Activated naive CD4-positive, alpha-beta T cell treated with anti-CD3 and anti-CD28 coated beads, Interleukin-2, amount 10 ng/mL, durations not matched to agents 7 days and 5 days (primary cell): ENCODE measurements around the gene TRMT1.
"Not testable (repeated sequence)": the region's sequence is repeated elsewhere in the genome, so short reads cannot be mapped to it uniquely, and the experiment has no call there.

Source experiments
- CTCF ChIA-PET: fragments of 350-600 bp; sonication (Branson Sonifier 250); formaldehyde crosslinking; loops from one replicate; lab custom pipeline; 2021; ENCODE audit warnings: antibody characterized with exemption; lab: Charles Lee
- DNase-seq: peaks from one replicate; pipeline ENCODE4 v3.0.0-alpha.2; 2020
- H3K27ac Mint-ChIP-seq: one replicate; pipeline ENCODE4 v1.8.0; 2021; ENCODE audit warnings: mild to moderate bottlenecking, moderate library complexity, mixed read lengths
- H3K27me3 Mint-ChIP-seq: one replicate; pipeline ENCODE4 v1.8.0; 2021; ENCODE audit warnings: mild to moderate bottlenecking, mixed read lengths
- H3K36me3 Mint-ChIP-seq: one replicate; pipeline ENCODE4 v1.8.0; 2021; ENCODE audit warnings: mixed read lengths
- H3K4me1 Mint-ChIP-seq: one replicate; pipeline ENCODE4 v1.8.0; 2021; ENCODE audit warnings: mixed read lengths
- H3K4me3 Mint-ChIP-seq: one replicate; pipeline ENCODE4 v1.8.0; 2021; ENCODE audit warnings: mild to moderate bottlenecking, moderate library complexity, mixed read lengths
- H3K9me3 Mint-ChIP-seq: one replicate; pipeline ENCODE4 v1.8.0; 2021; ENCODE audit warnings: mixed read lengths

The TRMT1 gene

DNA sequence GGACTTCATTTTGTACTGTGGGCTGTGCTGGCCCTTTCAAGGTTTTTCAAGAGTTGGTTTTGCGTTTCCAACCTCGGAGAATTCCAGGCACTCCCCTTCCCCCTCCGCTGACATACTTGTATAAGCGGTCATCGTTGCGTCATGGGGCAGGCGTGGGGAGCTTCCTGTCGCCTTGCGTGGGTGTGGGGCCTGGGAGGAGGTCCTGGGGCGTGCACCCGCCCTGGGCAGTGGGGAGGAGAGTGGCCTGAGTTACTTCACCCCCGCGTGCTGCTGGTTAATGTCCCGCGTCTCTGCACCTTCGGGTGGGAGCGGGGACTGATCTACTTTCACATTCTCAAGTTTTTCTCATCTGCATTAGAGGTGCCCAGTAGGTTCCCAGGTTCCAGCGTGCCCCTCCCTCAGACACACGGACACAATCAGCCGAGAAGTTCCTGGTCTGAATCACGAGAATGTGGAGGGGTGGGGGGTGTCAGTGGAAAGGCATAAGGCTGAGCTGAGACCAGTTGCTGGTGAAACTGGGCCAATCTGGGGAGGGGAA lies 37.8 kb upstream of the TRMT1 start:
- DNase-seq, result peak; percentile 73
- H3K9me3 Mint-ChIP-seq, result no peaks in the 10 kb centered on the region
- H3K27me3 Mint-ChIP-seq, result peaks cover 15% of the 10 kb centered on the region
- peak overlapping the region; percentile 99 for H3K27ac Mint-ChIP-seq
- peaks cover 43% of the 10 kb centered on the region for H3K4me1 Mint-ChIP-seq
- H3K36me3 Mint-ChIP-seq, result peaks cover 42% of the 10 kb centered on the region
- CTCF ChIA-PET, result interaction anchor here (1.0 to 1.6 kb wide), 4 partner anchors 9 to 177 kb away, joined by 3 to 9 read pairs (median 6); no protein-coding TSS in a partner anchor
- H3K4me3 Mint-ChIP-seq, result peak overlapping the region; percentile 99

DNA sequence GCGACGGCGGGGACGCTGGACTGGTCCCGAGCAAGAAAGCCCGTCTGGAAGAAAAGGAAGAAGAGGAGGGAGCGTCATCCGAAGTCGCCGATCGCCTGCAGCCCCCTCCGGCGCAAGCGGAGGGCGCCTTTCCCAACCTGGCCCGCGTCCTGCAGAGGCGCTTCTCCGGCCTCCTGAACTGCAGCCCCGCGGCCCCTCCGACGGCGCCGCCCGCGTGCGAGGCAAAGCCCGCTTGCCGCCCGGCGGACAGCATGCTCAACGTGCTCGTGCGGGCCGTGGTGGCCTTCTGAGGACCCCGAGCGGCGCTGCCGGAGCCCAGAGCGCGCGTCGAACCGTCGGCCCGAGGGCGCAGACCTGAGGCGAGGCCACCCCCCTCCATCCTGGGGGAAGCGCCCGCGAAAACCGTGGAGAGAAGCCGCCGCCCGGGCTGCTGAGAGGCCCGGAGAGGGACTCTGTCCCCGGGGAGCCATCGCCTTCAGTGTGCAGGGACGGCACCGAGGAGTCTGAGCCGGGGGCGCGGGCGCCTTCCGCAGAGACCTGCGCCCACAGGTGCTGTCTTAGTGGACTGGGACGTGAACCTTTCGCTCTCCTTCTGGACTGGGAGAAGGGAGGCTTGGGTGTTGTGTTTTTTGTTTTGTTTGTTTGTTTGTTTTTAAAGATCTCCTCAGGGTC lies 37.2 kb upstream of the TRMT1 start:
- CTCF ChIA-PET, result interaction anchor here (1.0 to 2.0 kb wide), 3 partner anchors 15 to 59 kb away, joined by 3 to 7 read pairs (median 3); no protein-coding TSS in a partner anchor
- H3K27ac Mint-ChIP-seq, result peak overlapping the region; percentile 99
- peaks cover 42% of the 10 kb centered on the region for H3K36me3 Mint-ChIP-seq

DNA sequence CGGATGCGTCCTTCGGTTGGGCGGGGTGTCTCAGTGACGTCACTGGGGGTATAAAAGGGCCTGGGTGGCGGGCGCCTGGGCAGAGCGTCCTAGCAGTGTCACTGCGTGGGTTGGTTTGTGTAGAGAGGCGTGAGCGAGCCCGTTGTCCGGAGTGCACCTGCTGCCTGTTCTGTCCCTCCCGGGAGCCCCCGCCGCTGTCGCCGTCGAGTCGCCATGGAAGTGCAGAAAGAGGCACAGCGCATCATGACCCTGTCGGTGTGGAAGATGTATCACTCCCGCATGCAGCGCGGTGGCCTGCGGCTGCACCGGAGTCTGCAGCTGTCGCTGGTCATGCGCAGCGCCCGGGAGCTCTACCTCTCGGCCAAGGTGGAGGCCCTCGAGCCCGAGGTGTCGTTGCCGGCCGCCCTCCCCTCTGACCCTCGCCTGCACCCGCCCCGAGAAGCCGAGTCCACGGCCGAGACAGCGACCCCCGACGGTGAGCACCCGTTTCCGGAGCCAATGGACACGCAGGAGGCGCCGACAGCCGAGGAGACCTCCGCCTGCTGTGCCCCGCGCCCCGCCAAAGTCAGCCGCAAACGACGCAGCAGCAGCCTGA lies 36.5 kb upstream of the TRMT1 start:
- Mint-ChIP-seq H3K9me3 (no peaks in the 10 kb centered on the region), H3K36me3 (peaks cover 41% of the 10 kb centered on the region), H3K4me1 (peaks cover 42% of the 10 kb centered on the region)

More for the DNA sequence above, 37.2 kb upstream of the TRMT1 start:
- Mint-ChIP-seq H3K27me3 (peaks cover 15% of the 10 kb centered on the region), H3K9me3 (no peaks in the 10 kb centered on the region), H3K4me3 (peak overlapping the region; percentile 99), H3K4me1 (peaks cover 45% of the 10 kb centered on the region)
- no peak for DNase-seq

DNA sequence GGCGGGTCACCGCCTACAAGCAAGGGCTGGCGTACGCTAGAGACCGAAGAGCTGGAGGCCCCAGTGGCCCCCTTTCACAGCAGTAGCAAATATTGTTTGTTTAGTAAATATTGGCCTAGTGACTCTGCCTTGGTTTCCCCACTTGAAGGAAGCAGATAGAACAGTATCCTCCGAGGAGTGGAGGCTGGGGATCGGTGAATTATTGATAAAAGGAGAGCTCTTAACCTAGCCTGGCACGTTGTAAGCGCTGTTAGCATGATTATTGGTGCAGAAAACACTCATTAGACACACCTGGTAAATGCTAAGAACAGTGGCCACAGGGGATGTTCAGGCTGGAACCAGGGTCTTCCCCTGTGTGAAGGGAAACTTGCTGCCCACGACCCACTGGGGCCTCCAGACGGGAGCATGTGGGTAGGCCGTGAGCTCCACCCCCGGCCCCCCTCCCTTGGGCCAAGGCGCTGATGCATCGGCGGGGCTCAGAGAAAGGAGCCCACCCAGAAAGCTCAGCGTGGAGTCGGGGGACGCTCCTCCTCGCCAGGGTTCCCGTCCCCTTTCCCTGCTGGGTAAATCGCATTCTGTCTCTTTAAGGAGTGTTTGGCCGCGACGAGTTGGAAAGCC lies 35.9 kb upstream of the TRMT1 start:
- CTCF ChIA-PET, result interaction anchor here (1.0 to 2.0 kb wide), 6 partner anchors 11 to 58 kb away, joined by 3 to 7 read pairs (median 4); no protein-coding TSS in a partner anchor
- DNase-seq, result no peak
- H3K9me3 Mint-ChIP-seq, result no peaks in the 10 kb centered on the region
- H3K27ac Mint-ChIP-seq, result peak overlapping the region; percentile 99
- H3K27me3 Mint-ChIP-seq, result peaks cover 15% of the 10 kb centered on the region
- peak overlapping the region; percentile 99 for H3K4me3 Mint-ChIP-seq
- peaks cover 40% of the 10 kb centered on the region for H3K4me1 Mint-ChIP-seq
- H3K36me3 Mint-ChIP-seq, result peaks cover 38% of the 10 kb centered on the region

More for the DNA sequence above, 36.5 kb upstream of the TRMT1 start:
- CTCF ChIA-PET, result interaction anchor here (1.0 to 2.0 kb wide), 5 partner anchors 11 to 58 kb away, joined by 3 to 7 read pairs (median 6); no protein-coding TSS in a partner anchor
- Mint-ChIP-seq H3K4me3 (peak overlapping the region; percentile 99), H3K27ac (peak overlapping the region; percentile 99), H3K27me3 (peaks cover 15% of the 10 kb centered on the region)
- DNase-seq, result peak; percentile 96

DNA sequence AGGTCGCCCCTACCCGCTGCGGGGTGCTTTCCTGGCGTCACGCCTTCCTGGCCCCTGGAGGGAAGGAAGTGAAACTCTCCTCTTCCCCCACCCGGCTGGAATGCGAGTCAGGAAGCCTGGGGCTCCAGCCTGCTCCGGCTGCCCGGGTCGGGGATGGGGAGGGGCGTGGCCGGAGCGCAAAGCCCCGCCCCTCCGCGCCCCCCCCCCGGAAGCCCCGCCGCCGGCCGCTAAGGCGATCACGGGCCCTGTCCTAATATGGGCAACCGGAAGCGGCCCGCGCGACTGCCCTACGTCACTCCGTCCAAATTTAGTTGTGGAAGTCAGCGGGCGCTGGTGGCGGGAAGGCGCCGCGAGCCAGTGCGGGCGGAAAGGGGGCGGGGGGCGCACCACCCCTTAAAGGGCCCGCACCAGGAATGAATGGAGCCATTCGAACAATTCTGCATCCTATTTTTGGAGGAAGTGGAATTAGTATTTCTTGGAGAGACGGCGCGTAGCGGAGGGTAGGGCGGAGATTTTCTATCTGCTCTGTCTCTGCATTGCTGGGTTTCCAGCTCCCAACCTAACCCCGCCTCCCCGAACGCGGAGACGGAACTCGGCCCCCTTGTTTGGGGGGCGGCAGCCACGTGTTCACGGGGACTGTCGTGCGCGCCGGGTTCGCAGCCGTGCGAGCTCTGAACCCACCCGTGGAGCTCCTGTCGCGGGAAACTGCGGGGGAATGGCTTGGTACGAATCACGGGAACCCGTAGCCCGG lies 35.2 kb upstream of the TRMT1 start:
- no peaks in the 10 kb centered on the region for H3K9me3 Mint-ChIP-seq
- peak overlapping the region; percentile 99 for H3K4me3 Mint-ChIP-seq
- peaks cover 38% of the 10 kb centered on the region for H3K4me1 Mint-ChIP-seq
- peaks cover 39% of the 10 kb centered on the region for H3K36me3 Mint-ChIP-seq
- peak overlapping the region; percentile 99 for H3K27ac Mint-ChIP-seq
- DNase-seq, result peak; percentile 97
- H3K27me3 Mint-ChIP-seq, result peaks cover 15% of the 10 kb centered on the region
- CTCF ChIA-PET, result interaction anchor here (1.1 to 2.0 kb wide), 4 partner anchors 12 to 47 kb away, joined by 3 to 7 read pairs (median 6); no protein-coding TSS in a partner anchor

DNA sequence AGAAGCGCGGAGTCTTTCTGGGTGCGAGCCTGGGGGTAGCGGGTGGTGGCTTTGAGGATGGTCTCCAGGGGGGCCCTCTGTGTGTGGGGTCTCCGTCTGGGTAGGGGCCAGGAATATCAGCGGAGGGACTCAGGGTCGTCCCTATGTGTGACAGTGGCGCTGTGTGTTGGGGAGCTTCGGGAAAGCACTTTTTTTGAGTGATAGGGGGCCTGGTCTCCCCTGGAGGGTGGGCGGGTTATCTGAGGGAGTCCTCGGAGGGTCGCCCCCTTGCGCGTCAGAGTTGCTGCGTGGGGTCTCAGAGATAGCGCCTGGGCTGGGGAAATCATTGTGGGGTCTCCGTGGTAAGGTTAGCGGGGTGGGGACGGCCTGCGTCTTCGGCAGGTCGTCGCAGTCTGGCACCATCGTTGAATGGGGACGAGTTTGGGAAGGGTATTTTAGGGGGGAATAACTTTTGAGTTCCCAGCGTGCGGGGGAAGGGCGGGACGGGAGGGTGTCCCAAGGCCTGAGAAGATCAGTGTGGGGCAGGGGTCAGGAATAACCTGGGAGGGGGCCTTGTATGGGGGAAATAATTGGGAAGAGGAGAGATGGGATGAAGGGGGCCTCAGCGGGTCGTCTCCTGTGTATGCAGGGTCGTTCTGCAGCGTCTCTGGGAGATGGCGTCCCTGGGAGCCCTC lies 34.5 kb upstream of the TRMT1 start:
- peaks cover 31% of the 10 kb centered on the region for H3K4me1 Mint-ChIP-seq
- H3K4me3 Mint-ChIP-seq, result peak overlapping the region; percentile 99
- H3K27ac Mint-ChIP-seq, result peak overlapping the region; percentile 99
- CTCF ChIA-PET, result interaction anchor here (1.3 to 1.8 kb wide), 4 partner anchors 12 to 46 kb away, joined by 4 to 7 read pairs (median 5); partner anchors contain the start of gene NACC1
- DNase-seq, result peak; percentile 48
- peaks cover 15% of the 10 kb centered on the region for H3K27me3 Mint-ChIP-seq
- peaks cover 40% of the 10 kb centered on the region for H3K36me3 Mint-ChIP-seq
- no peaks in the 10 kb centered on the region for H3K9me3 Mint-ChIP-seq

DNA sequence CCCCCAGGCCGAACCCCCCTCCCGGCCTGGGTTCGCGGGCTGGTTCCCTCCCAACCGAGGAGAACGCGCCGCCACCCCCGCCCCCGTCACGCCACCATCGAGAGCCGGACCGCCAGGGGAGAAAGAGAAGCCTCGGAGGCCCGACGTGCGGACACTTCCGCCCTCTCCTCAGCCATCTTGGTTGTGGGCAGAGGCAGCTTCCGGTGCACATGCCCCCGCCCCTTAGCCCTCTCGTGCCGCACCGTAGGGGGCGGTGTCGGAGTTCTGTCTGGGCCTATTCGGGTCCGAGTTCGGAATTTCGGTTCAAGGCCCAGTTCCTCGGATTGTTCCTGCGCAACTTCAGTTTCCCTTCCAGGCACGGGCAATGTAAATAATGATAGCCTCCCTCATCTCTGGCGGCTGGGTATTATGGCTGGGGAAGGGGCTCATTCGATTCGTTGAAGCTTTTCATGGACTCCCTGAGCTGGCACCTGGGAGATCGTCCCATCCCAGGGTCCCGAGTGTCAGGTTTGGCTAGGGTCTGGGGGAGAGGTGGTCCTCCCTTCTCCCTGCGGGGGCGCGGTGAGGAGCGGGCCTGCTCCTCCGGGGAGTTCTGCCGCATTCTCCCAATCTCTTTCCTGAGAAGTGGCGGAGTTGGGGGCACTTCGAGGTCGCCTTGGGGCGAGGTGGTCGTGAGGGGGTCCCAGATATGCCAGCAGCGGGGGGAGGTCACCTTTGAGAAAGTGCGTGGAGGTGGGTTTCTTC lies 33.8 kb upstream of the TRMT1 start, which contains the start of the genes IER2 and STX10:
IER2 (plus strand) TSS at position 225 of the 744 bp plus-strand sequence. CDS start 2,776 bp downstream, outside the sequence.
STX10 (minus strand) TSS at position 189 of the 744 bp plus-strand sequence. CDS start 202 bp downstream, outside the sequence.
- Mint-ChIP-seq H3K9me3 (no peaks in the 10 kb centered on the region), H3K27ac (peak within 1 kb of the TSS; percentile 99), H3K4me3 (peak within 1 kb of the TSS; percentile 99), H3K36me3 (peaks cover 37% of the 10 kb centered on the region), H3K27me3 (peaks cover 15% of the 10 kb centered on the region), H3K4me1 (peaks cover 28% of the 10 kb centered on the region)
- peak; percentile 96 for DNase-seq
- CTCF ChIA-PET, result interaction anchor here (0.6 to 1.8 kb wide), 8 partner anchors 13 to 63 kb away, joined by 3 to 7 read pairs (median 4); partner anchors contain the start of gene NACC1

DNA sequence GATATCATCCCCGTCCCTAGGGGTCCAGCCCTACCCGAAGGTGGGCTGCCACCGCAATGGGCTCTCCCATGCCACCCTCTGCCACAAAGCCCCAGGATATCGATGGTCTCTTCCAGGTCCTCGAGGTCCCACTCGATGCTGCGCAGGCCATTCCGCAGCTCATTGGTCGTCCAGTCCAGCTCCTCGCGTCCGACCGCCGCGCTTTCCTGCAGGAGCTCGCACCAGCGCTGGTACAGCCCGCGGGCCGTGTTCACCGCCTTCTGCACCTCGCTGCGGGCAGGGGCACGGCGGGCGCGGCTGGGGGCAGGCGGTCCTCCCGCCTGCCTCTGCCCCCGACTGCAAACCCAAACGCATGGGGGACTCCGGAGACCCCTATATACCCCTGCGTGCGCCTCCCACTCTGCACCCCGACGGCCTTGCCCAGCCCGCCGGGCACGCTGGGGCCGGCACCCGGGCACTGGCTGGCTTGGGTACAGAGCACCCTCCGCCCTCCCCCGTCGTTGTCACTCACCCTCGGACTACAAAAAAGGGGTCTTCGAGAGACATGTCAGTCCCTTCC lies 33.2 kb upstream of the TRMT1 start:
- Mint-ChIP-seq H3K9me3 (no peaks in the 10 kb centered on the region), H3K36me3 (peaks cover 34% of the 10 kb centered on the region), H3K4me3 (peak overlapping the region; percentile 99), H3K27ac (peak overlapping the region; percentile 99), H3K27me3 (peaks cover 15% of the 10 kb centered on the region), H3K4me1 (peaks cover 26% of the 10 kb centered on the region)
- CTCF ChIA-PET, result interaction anchor here (0.6 to 1.8 kb wide), 8 partner anchors 14 to 64 kb away, joined by 3 to 7 read pairs (median 4); partner anchors contain the start of gene NACC1
- peak; percentile 61 for DNase-seq

DNA sequence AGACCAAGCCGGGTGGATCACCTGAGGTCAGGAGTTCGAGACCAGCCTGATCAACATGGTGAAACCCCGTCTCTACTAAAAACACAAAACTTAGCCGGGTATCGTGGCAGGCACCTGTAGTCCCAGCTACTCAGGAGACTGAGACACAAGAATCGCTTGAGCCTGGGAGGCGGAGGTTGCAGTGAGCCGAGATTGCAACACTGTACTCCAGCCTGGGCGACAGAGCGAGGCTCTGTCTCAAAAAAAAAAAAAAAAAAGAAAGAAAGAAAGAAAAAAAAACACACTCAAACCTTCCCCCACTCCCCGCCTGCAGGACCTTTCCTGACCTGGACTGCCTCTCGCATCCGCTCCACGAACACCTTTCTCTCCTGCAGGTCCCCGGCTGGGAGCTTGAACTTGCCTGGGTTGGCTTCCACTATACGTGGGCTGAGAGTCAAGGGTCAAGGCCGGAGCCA lies 32.7 kb upstream of the TRMT1 start:
- peaks cover 34% of the 10 kb centered on the region for H3K36me3 Mint-ChIP-seq
- peak; percentile 42 for DNase-seq
- peaks cover 10% of the 10 kb centered on the region for H3K27me3 Mint-ChIP-seq
- H3K4me1 Mint-ChIP-seq, result peaks cover 26% of the 10 kb centered on the region
- peak overlapping the region; percentile 99 for H3K4me3 Mint-ChIP-seq
- CTCF ChIA-PET, result interaction anchor here (0.7 to 1.8 kb wide), 4 partner anchors 18 to 65 kb away, joined by 3 to 7 read pairs (median 3); no protein-coding TSS in a partner anchor
- H3K27ac Mint-ChIP-seq, result peak overlapping the region; percentile 70
- H3K9me3 Mint-ChIP-seq, result not testable (repeated sequence)

DNA sequence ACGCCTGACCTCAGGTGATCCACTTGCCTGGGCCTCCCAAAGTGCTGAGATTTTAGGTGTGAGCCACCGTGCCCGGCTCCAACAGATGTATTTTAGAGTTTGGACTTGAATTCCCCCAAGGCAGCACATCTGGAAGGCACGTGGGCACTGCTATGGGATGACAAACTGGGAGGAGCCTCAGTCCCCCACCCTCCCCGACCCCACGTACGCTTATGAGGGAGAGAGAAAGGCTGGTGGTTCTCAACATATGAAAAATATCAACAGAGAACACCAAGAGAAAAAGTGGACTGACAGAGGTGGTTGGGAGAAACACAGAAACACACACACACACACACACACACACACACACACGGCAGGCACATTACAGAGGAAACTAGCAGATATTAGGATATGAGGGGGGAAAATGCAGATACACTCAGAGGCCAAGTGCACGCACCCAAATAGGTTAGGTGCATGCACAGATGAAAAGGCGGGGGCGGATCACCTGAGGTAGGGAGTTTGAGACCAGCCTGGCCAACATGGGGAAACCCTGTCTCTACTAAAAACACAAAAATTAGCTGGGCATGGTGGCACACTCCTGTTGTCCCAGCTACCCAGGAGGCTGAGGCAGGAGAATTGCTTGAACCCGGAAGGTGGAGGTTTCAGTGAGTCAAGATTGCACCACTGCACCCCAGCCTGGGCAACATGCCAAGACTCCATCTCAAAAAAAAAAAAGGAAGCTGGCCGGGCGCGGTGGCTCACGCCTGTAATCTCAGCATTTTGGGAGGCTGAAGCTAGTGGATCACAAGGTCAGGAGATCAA lies 30.4 kb upstream of the TRMT1 start:
- no peak for DNase-seq
- Mint-ChIP-seq H3K9me3 (no peaks in the 10 kb centered on the region), H3K36me3 (peaks cover 26% of the 10 kb centered on the region), H3K4me1 (peaks cover 26% of the 10 kb centered on the region), H3K27me3 (no peaks in the 10 kb centered on the region), H3K4me3 (no peak overlapping the region), H3K27ac (no peak overlapping the region)
- CTCF ChIA-PET, result no interaction called here

DNA sequence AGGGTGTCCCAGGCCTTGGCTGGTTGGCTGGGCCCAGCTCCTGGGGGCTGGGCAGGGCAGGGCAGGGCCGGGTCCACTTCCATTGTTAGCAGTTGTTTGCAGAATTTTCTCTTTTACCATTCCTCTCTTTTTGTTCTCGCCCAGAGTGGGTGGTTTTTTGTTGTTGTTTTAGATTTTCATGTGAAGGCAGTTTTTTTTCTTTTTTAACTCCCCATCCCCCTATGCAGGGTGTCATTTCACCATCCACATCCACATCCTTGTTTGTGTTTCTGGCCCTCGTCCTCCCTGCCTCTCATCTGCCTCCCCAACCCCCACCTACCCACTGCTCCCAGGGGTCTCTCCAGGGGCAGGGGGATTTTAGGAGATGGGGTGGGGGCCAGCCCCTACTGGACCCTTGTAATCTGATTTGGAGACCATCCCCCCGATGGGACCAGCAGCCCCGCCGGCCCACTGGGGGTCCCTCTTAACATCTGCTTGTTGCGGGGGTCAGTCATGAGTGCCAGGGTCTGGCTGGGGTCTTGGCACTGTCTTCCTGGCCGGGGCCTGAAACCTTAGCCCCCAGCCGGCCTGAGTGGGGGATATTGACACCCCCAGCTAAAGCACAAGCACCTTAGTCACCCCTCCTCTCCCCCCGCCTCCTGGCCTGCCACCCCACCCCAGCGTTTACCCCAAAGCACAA lies 23.2 kb upstream of the TRMT1 start:
- DNase-seq, result no peak
- Mint-ChIP-seq H3K36me3 (peaks cover 26% of the 10 kb centered on the region), H3K27ac (no peak overlapping the region), H3K4me1 (no peaks in the 10 kb centered on the region), H3K4me3 (no peak overlapping the region), H3K9me3 (no peaks in the 10 kb centered on the region), H3K27me3 (no peaks in the 10 kb centered on the region)
- CTCF ChIA-PET, result no interaction called here
